Astrocyte of the spinal cord (primary cell): ENCODE data around the gene PRDM1.

ENCODE experiments used
- DNase-seq: peaks from one replicate; pipeline ENCODE4 v3.0.0; 2011; ENCODE audit warnings: low read depth, low spot score
- H3K4me3 ChIP-seq: 2 replicates; pipeline ENCODE4 v1.5.1; 2011; ENCODE audit warnings: low read depth, mild to moderate bottlenecking, low read length, moderate library complexity
- in situ Hi-C: cut with HindIII; loops from 2 replicates; pipeline ENCODE4 v1.10.0; 2017; ENCODE audit warnings: low sequenced_read_pairs
- TF ChIP-seq, protein P1 (sequence below): IDR thresholded peaks from 2 replicates; pipeline ENCODE4 v1.5.1; 2012; ENCODE audit warnings: low read depth, mild to moderate bottlenecking, low read length, inconsistent platforms

PRDM1 gene

DNA sequence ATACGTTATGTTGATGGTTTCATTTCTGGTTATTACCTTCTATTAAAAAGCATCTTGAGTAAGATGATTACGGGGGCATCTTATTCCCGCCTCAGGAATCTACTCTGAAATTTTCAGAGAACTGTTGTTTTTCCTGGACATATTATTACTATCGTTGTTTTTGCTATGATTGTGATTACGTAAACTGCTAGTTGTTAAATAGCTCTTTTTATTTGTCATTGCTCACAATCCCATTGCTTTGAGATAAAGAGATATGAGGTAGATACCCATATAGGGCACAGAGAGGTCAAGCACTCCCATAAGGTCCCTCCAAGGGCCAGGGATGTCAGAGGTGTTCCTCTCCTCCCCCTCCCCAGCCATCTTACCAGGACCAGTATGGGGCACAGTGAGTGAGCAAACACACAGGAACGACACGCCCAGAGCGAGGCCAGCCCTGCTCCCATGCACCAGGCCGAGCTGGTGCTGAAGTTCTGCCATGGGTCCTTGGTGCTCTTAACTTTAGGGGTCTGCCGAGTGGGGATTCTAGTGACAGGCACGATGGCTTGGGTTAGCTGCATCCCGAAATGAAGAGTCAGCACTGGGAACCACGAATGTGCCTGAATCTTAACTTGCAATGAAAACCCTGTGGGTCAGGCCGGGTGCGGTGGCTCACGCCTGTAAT, 49.9 kb downstream of the PRDM1 start:
- H3K4me3 ChIP-seq = no peak overlapping the region
- in situ Hi-C loops = no loop called here
- no peak for DNase-seq
- TF ChIP-seq, protein P1, sequence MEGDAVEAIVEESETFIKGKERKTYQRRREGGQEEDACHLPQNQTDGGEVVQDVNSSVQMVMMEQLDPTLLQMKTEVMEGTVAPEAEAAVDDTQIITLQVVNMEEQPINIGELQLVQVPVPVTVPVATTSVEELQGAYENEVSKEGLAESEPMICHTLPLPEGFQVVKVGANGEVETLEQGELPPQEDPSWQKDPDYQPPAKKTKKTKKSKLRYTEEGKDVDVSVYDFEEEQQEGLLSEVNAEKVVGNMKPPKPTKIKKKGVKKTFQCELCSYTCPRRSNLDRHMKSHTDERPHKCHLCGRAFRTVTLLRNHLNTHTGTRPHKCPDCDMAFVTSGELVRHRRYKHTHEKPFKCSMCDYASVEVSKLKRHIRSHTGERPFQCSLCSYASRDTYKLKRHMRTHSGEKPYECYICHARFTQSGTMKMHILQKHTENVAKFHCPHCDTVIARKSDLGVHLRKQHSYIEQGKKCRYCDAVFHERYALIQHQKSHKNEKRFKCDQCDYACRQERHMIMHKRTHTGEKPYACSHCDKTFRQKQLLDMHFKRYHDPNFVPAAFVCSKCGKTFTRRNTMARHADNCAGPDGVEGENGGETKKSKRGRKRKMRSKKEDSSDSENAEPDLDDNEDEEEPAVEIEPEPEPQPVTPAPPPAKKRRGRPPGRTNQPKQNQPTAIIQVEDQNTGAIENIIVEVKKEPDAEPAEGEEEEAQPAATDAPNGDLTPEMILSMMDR = no peak

DNA sequence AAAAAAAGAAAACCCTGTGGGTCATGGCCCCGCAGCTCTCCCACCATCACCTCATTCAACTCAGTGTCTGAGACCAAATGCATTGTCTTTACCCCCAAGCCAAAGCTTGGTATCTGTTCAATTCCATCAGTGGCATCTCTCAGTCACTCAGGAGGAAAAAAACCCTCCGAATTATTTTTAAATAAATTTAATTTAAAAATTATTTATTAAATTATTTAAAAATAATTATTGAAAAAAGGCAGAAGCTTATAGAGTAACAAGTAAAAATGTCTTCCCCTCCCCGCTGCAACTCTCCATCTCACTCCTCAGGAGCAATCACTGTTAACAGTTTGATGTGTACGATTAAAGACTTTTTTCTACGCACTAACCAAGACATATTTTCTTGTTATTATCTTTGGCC, 50.7 kb downstream of the PRDM1 start:
- TF ChIP-seq, protein P1 = no peak
- in situ Hi-C loops = no loop called here
- no peak overlapping the region for H3K4me3 ChIP-seq
- DNase-seq = no peak

DNA sequence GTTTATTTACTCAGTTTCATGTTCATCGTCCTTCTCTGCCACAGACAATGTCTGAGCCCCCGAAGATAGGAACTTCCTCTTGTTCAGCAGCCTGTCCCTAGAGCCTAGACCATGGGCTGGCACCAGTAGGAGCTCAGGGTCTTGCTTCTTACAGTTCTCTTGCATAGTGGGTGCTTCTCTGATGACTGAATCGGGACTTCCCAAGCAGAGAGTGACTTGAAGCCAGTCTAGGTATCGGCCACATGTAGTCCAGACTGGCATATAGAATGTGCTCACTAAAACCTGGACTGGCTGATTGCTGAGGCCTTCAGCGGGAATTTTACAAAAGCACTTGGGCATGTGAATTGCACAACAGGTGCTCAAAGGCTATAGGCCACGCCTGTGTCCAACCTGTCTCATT, 52.0 kb downstream of the PRDM1 start:
- in situ Hi-C loops = no loop called here

DNA sequence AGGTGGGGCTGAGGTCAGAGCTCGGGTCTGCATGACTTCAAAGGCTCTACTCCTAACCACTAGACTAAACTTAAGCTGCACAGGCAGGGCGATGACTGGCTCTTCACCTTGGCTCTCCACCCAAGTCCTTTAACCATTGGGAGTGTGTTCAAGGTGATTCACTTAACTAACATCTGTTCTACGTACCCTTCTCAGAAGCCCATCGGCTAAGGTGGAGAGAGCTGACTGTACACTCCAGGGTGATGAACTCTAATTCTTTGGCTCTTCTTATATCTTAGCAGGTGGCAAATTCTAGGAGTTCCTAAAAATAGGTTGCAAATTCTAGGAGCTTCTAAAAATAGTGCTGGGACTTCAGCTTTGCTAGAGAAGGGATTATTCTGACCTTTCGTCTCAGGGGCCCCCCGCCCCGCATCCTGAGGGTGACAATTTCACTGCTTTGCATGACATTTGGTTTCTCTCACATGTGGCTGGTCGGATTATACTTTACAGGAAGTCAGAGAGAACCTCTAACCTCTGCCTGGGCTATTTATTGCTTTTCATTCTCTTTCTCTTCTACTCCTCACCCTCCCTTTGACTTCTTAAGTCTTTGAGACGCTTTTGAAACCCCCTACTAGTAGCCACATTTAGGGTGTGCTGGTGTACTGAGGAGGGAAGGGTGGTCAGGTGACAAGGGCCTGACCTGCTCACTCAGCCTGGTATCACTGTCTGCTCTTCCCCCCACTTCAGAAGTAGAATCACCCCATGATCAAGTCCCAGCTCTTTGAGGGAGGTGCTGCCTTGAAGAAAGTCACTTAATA, 55.5 kb downstream of the PRDM1 start:
- H3K4me3 ChIP-seq = no peak overlapping the region
- in situ Hi-C loops = no loop called here
- TF ChIP-seq, protein P1 = no peak
- DNase-seq = peak; percentile 30

More for the DNA sequence above, 52.0 kb downstream of the PRDM1 start:
- TF ChIP-seq, protein P1 = no peak
- no peak for DNase-seq
- no peak overlapping the region for H3K4me3 ChIP-seq

DNA sequence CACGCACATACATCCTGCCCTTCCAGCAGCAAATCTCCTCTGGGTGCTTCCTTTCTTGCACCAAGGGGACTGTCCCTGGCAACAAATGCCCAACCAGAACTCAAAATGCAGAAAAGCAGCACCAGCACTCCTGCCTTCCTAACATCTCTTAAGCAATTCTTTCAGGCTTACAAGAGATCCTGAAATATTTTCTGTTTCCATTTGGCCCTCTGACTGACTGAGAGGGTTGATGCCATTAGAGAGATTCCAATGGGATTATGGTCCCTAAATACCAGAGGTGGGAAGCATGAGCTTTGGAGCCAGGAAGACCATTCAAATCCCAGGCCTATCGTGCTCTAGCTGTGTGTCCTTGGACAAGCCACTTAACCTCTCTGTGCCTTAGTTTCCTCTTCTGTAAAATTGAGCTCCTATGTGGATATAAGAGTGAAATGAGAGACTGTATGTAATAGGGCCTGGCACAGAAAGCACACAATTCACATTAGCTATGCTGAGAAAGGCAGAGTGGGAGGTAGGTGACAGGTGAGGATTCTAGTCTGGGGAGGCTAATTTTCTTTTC, 56.8 kb downstream of the PRDM1 start:
- in situ Hi-C loops = no loop called here
- no peak overlapping the region for H3K4me3 ChIP-seq
- no peak for DNase-seq
- TF ChIP-seq, protein P1 = no peak

DNA sequence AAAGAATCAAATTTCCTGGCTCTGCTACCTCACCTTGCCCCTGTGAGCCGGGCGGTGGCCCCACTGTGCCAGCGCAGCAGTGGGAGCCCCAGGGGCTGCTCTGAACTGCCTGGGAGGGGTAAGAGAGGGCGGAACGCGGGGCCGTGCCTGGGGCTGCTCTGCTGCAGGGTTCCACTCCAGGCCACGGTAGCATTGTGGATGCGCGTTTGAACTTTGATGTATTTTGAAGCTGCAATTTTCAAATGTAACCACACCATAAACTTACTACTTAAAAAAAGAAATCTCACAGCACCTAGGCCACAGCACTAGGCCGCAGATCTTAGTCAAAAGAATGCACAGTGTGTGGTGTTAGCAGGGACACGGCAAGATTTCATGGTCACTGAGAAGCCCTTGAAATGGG, 57.5 kb downstream of the PRDM1 start:
- DNase-seq = no peak
- no peak overlapping the region for H3K4me3 ChIP-seq
- TF ChIP-seq, protein P1 = no peak
- in situ Hi-C loops = no loop called here
